ENCODE measurements around the gene CPNE5. TPM values are rescaled to one million over a fixed set of nuclear protein-coding genes. Genes with fewer than 3 reads are reported as not detected.

Gene CPNE5
- total and polyA plus RNA-seq, 10 donors: 9.5 to 33.4 (median 19.3) TPM

DNA sequence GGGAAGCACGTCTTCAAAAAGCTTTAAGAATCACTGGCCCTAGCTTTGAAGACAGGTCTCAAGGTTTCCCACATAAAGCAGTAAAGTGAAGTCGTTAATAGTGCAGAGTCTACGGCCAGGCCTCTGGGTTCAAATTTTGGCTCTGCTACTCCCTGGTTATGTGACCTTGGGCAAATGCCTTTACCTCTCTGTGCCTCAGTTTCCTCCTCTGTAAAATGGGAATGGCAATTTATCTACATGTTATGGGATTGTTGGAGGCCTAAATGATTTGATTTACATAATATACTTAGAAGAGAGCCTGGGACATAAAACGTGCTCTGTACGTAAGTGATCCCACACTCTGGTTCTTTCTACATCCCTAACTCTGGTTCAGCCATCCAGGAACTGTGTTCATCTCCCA lies 32.1 kb downstream of the CPNE5 start:
- intact Hi-C loops (cut with DNase I; ENCODE audit: low total_unique reads): no loop called here
- Histone ChIP-seq H3K4me1 (no peaks in the 10 kb centered on the region), H3K27me3 (replicated peaks in 1 of 7) (peaks cover 0 to 6% (median 0%) of the 10 kb centered on the region in 7 donors), H3K27ac (no peak overlapping the region), H3K36me3 (no peaks in the 10 kb centered on the region), H3K4me3 (no peak overlapping the region), H3K9me3 (no peaks in the 10 kb centered on the region)
- WGBS, 5 donors: 72 to 86% (median 81%) methylated on average over 5 of the region's 5 CpGs
- no peak for DNase-seq
- no peak for TF ChIP-seq POLR2A (IDR thresholded peaks at IDR 0.05)
- no peak for TF ChIP-seq CTCF (IDR thresholded peaks at IDR 0.05 in 8 of 11, conservative IDR thresholded peaks at IDR 0.05 in 3 of 11)
- TF ChIP-seq POLR2AphosphoS5 (IDR thresholded peaks at IDR 0.05): no peak

- intact Hi-C loops (cut with DNase I; ENCODE audit: low total_unique reads): no loop called here
- Histone ChIP-seq H3K27ac (no peak overlapping the region), H3K4me1 (no peaks in the 10 kb centered on the region), H3K27me3 (replicated peaks in 1 of 7) (peaks cover 0 to 6% (median 0%) of the 10 kb centered on the region in 7 donors), H3K9me3 (no peaks in the 10 kb centered on the region), H3K36me3 (no peaks in the 10 kb centered on the region), H3K4me3 (no peak overlapping the region)
- DNase-seq: no peak
- no peak for TF ChIP-seq POLR2A (IDR thresholded peaks at IDR 0.05)
- no peak for TF ChIP-seq POLR2AphosphoS5 (IDR thresholded peaks at IDR 0.05)
- TF ChIP-seq CTCF (IDR thresholded peaks at IDR 0.05 in 8 of 11, conservative IDR thresholded peaks at IDR 0.05 in 3 of 11): no peak
- WGBS, 5 donors: 69 to 89% (median 78%) methylated on average over 8 of the region's 8 CpGs
Observed at GRCh38 chr6:36805917-36806316, 33.3 kb downstream of the CPNE5 start.

DNA sequence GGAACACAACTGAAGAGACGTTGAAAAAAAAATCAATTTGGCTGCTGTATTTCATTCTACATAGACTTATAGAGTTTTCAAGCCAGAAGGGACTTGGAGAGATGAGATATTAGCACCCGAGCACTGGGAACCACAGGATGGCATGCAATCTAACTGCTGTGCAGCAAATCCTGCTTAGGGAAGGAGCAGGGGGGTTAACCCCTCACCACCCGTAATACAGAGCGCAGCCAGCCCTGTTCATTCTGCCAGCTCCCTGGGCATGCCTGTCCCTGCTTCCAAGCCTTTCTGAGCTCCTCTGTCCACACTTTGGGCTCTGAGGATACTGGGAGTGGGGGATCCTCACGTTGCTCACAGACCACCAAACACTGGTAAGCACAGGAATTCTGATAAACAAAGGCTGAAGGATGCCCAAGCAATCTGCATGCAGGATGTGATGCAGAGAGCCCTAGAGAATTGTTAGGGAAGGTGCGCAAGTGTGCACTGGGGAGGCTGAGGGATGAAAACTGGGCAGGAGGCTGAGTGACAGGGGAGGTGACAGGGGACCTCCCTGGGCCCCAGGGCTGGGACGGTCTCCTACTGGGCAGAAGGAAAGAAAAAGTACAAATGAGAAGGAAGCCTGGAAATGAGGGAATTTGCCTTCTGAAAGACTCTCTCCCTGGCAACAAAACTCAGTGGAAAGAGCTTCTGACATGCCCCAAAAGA lies 34.0 kb downstream of the CPNE5 start:
- Histone ChIP-seq H3K27ac (no peak overlapping the region), H3K9me3 (no peaks in the 10 kb centered on the region), H3K4me3 (no peak overlapping the region), H3K4me1 (no peaks in the 10 kb centered on the region), H3K27me3 (replicated peaks in 1 of 7) (peaks cover 0 to 6% (median 0%) of the 10 kb centered on the region in 7 donors), H3K36me3 (no peaks in the 10 kb centered on the region)
- 61 to 80% (median 74%) methylated on average over 7 of the region's 7 CpGs for WGBS, 5 donors
- no peak for TF ChIP-seq POLR2A (IDR thresholded peaks at IDR 0.05)
- TF ChIP-seq CTCF (IDR thresholded peaks at IDR 0.05 in 8 of 11, conservative IDR thresholded peaks at IDR 0.05 in 3 of 11): no peak
- TF ChIP-seq POLR2AphosphoS5 (IDR thresholded peaks at IDR 0.05): no peak
- DNase-seq: no peak
- intact Hi-C loops (cut with DNase I; ENCODE audit: low total_unique reads): no loop called here

- WGBS, 5 donors: 55 to 75% (median 60%) methylated on average over 3 of the region's 3 CpGs
- no peak overlapping the region for H3K27ac ChIP-seq
- H3K36me3 ChIP-seq: no peaks in the 10 kb centered on the region
- H3K27me3 ChIP-seq (replicated peaks in 1 of 7): peaks cover 0 to 6% (median 0%) of the 10 kb centered on the region in 7 donors
- H3K9me3 ChIP-seq: no peaks in the 10 kb centered on the region
- intact Hi-C loops (cut with DNase I; ENCODE audit: low total_unique reads): no loop called here
- no peak for DNase-seq
- no peak for TF ChIP-seq CTCF (IDR thresholded peaks at IDR 0.05 in 8 of 11, conservative IDR thresholded peaks at IDR 0.05 in 3 of 11)
- no peak for TF ChIP-seq POLR2AphosphoS5 (IDR thresholded peaks at IDR 0.05)
- no peak for TF ChIP-seq POLR2A (IDR thresholded peaks at IDR 0.05)
- H3K4me1 ChIP-seq: no peaks in the 10 kb centered on the region
- no peak overlapping the region for H3K4me3 ChIP-seq
Observed at GRCh38 chr6:36804563-36804962, 34.7 kb downstream of the CPNE5 start.

Data from spleen (tissue), 11 donors.